K562 (cell line): ENCODE results near the gene CPEB1. TPM values are rescaled to one million over a fixed set of nuclear protein-coding genes. Genes with fewer than 3 reads are reported as not detected.
A peak's percentile ranks its signal among the peaks of the same experiment; 100 is the strongest.

Experiments used
- ARID3A ChIP-seq: IDR thresholded peaks from 2 replicates; pipeline ENCODE4 v1.6.1; 2012; ENCODE audit warnings: low read depth, low read length, improper control_type of control experiment, borderline replicate concordance
- BACH1 ChIP-seq: fragments of 200-800 bp; sonication (Bioruptor generic); IDR thresholded peaks from 2 replicates; pipeline ENCODE4 v1.6.1; 2016; ENCODE audit warnings: missing genetic modification characterization, missing compliant biosample characterization
- BDP1 ChIP-seq: IDR thresholded peaks from 3 replicates; pipeline ENCODE4 v1.6.1; 2011; ENCODE audit not compliant: insufficient read length, insufficient read depth
- CBX1 ChIP-seq: sonication (generic); IDR thresholded peaks from 2 replicates; pipeline ENCODE4 v1.6.1; 2016; ENCODE audit warnings: antibody characterized with exemption, low read depth, mild to moderate bottlenecking
- CCNT2 ChIP-seq: IDR thresholded peaks from 2 replicates; pipeline ENCODE4 v1.6.1; 2011; ENCODE audit warnings: borderline replicate concordance, low read depth, mild to moderate bottlenecking, moderate library complexity, mixed read lengths, low read length; ENCODE audit not compliant: insufficient read length; ENCODE audit errors: extremely low read depth
- CHAMP1 ChIP-seq: fragments of 450-650 bp; IDR thresholded peaks from 2 replicates; pipeline ENCODE4 v1.6.1; 2016; ENCODE audit warnings: mild to moderate bottlenecking
- CHD2 ChIP-seq: IDR thresholded peaks from 2 replicates; pipeline ENCODE4 v1.6.1; 2011; ENCODE audit warnings: low read depth, low read length
- DEAF1 ChIP-seq: fragments of 450-650 bp; formaldehyde crosslinking; IDR thresholded peaks from 2 replicates; pipeline ENCODE4 v1.4.0; 2020; ENCODE audit warnings: mild to moderate bottlenecking, moderate library complexity
- DNMT1 ChIP-seq: fragments of 450-650 bp; IDR thresholded peaks from 2 replicates; pipeline ENCODE4 v1.6.1; 2016; ENCODE audit warnings: antibody characterized with exemption, mild to moderate bottlenecking
- ELF2 ChIP-seq: fragments of 250-450 bp; sonication (Bioruptor Pico); IDR thresholded peaks from 2 replicates; pipeline ENCODE4 v1.5.0; 2021; ENCODE audit warnings: mild to moderate bottlenecking
- LEF1 ChIP-seq: fragments of 450-650 bp; IDR thresholded peaks from 2 replicates; pipeline ENCODE4 v1.6.1; 2016; ENCODE audit warnings: mild to moderate bottlenecking
- MAZ ChIP-seq, 2 experiments: fragments of 450-650 bp in 1 of 2; sonication (generic) in 1 of 2; formaldehyde crosslinking; IDR thresholded peaks in 1 of 2; conservative IDR thresholded peaks in 1 of 2; 2 replicates each; pipeline versions ENCODE4 v1.4.0 to v1.5.0; 2020; ENCODE audit warnings: mild to moderate bottlenecking in 1 of 2, missing genetic modification reagents in 1 of 2
- MTA2 ChIP-seq: fragments of 450-650 bp; IDR thresholded peaks from 2 replicates; pipeline ENCODE4 v1.6.1; 2016; ENCODE audit warnings: low read depth
- RAD21 ChIP-seq, 2 experiments: fragments of 250-450 bp in 1 of 2; fragments of 450-650 bp in 1 of 2; sonication (Bioruptor Pico) in 1 of 2; formaldehyde crosslinking in 1 of 2; IDR thresholded peaks in 1 of 2; conservative IDR thresholded peaks in 1 of 2; 2 replicates each; pipeline versions ENCODE4 v1.4.0 to v1.8.0; 2020 to 2022; ENCODE audit warnings: mild to moderate bottlenecking in 2 of 2, moderate library complexity in 1 of 2
- RAD51 ChIP-seq: fragments of 450-650 bp; IDR thresholded peaks from 2 replicates; pipeline ENCODE4 v1.7.1; 2016; ENCODE audit warnings: low read depth, mild to moderate bottlenecking, borderline replicate concordance
- RBM22 ChIP-seq: fragments of 200-400 bp; formaldehyde crosslinking; IDR thresholded peaks from 2 replicates; pipeline ENCODE4 v1.6.1; 2018; ENCODE audit warnings: low read length, low read depth; ENCODE audit not compliant: poor library complexity, severe bottlenecking
- RNF2 ChIP-seq: sonication (generic); IDR thresholded peaks from 2 replicates; pipeline ENCODE4 v1.6.1; 2016
- SETDB1 ChIP-seq: IDR thresholded peaks from one replicate; pipeline ENCODE4 v1.6.1; 2012; ENCODE audit warnings: low read length, control low read depth, inconsistent platforms
- ZNF239 ChIP-seq: fragments of 250-450 bp; sonication (Bioruptor Pico); IDR thresholded peaks from 2 replicates; pipeline ENCODE4 v1.4.0; 2020; ENCODE audit warnings: mild to moderate bottlenecking
- ZNF511 ChIP-seq: sonication (generic); formaldehyde crosslinking; IDR thresholded peaks from 2 replicates; pipeline ENCODE4 v1.8.0; 2022; ENCODE audit warnings: mild to moderate bottlenecking, missing genetic modification reagents
- ZNF551 ChIP-seq: fragments of 250-450 bp; sonication (Bioruptor Pico); IDR thresholded peaks from 2 replicates; pipeline ENCODE4 v1.5.0; 2021; ENCODE audit warnings: mild to moderate bottlenecking, moderate library complexity
- polyA plus RNA-seq, 8 experiments: library from polyadenylated mRNA; depleted of rRNA in 4 of 8; stranded (reverse) in 5 of 8; unstranded in 3 of 8; fragments of >200 nt; fragmentation: Nextera tagmentation in 2 of 8; fragmentation: Illumina TruSeq in 1 of 8; extraction: Ambion mirVana in 2 of 8; extraction: Trizol in 1 of 8; gene quantifications; 2 replicates each; pipeline versions ENCODE4 v1.2.1 to v1.2.3, GENCODE V29; 2011 to 2014; ENCODE audit warnings: inconsistent platforms in 1 of 8, missing spikeins in 1 of 8
- total RNA-seq, 7 experiments: library from RNA; depleted of rRNA in 6 of 7; stranded (reverse); fragments of >200 nt in 6 of 7; fragmentation: Illumina TruSeq in 2 of 7; extraction: Trizol in 2 of 7; gene quantifications; 2 replicates each; pipeline versions ENCODE4 v1.2.1 to v1.2.3, GENCODE V29; 2011 to 2021; ENCODE audit warnings: low replicate concordance in 1 of 7

CPEB1 gene
- total and polyA plus RNA-seq, 9 of the 15 experiments (the other 6 are each of a cell fraction or from before 2014, with no cell fraction given) = 2.2 to 13.4 (median 9.7) TPM

GRCh38 chr15:82635798-82636197 is 11.4 kb downstream of the CPEB1 start (continued):
- TF ChIP-seq RBM22 (no peak), ZNF239 (no peak), DEAF1 (CRISPR knock-in tag) (no peak), CBX1 (no peak), RAD21 (CRISPR knock-in tag; conservative IDR thresholded peaks at IDR 0.05 in 1 of 2, IDR thresholded peaks at IDR 0.05 in 1 of 2) (no peak), CHD2 (no peak), CHAMP1 (no peak), RAD51 (peak; percentile 74), RNF2 (no peak), ELF2 (CRISPR knock-in tag) (no peak), ZNF511 (CRISPR knock-in tag) (no peak), BACH1 (no peak), MTA2 (peak; percentile 59; the same call in 1 of the 2 replicates), ZNF551 (CRISPR knock-in tag) (no peak), LEF1 (peak; percentile 57; the same call in 1 of the 2 replicates), ARID3A (no peak), DNMT1 (no peak), SETDB1 (no peak), CCNT2 (peak; percentile 66), BDP1 (no peak), MAZ (CRISPR knock-in tag; conservative IDR thresholded peaks at IDR 0.05 in 1 of 2, IDR thresholded peaks at IDR 0.05 in 1 of 2) (no peak)
